ENCODE data around the gene SYT2.
"Not testable (repeated sequence)": the region's sequence is repeated elsewhere in the genome, so short reads cannot be mapped to it uniquely, and the experiment has no call there.

SYT2 gene

DNA sequence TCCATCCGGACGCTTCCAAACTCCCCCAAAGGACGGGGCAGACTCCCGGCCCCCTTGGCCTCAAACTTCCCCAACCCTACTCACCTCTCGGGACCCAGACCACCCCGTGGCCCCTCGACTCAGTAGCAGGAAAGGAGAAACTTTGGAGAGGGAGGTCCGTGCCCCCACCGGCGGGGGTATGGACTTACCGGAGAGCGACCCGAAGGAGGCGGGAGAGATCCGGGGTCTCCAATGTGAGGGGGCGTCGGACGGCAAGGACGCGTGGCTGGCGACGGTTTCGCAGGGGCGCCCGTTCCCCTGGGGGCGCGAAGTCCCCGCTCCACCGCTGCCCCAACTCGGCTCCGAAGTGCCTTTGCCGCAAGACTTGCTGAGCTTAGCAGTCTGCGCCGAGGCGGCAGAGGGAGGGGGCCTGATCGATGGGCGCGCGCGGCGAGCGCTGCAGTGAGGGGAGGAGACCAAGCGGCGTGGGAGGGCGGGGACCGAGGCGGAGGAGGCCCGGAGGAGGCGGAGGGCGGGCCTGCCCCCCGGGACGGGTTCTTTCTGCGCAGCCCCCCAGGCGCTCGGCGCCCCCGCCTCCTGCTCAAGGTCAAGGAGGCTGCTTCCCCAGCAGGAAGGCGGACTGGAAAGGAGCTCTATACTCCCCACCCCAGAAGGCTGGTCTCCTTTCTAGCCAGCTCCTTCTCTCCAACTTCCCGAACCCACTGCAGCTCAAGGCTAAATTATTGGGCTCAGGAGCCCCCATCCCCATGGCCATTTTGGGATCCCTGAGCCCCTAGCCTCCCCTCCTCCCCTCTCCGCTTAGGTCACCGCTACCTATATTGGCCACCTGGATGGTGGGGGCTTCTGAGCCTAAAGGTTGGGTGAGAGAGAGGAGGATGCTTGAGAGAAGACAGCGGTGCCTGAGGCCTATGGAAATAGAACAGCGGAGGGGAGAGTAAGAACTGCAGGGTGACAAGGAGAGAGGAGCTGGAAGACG is at the start of gene SYT2:
Gene SYT2 (minus strand): TSS at position 385 of the 976 bp plus-strand sequence. CDS start 104,682 bp downstream, outside the sequence.
- DNase-seq = peak; percentile 47

DNA sequence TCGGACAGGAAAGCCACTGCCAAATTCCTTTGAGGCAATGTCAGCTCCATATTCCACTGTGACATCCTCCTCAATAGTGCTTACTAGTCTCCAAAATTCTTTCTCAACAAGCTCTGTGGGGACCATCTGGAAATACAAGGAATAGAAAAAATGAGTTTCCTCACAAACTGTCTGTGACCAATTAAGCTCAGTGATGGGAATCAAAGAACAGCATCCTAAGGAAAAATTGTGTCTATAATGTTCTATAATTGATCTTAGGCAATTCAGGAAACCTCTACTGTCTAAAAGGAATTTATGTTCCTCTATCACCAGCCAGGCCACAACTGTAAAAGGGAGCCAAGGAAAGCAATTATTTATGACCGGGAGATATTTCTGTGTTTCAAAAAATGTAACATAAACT is 46.1 kb upstream of the SYT2 start:
- DNase-seq = no peak

DNA sequence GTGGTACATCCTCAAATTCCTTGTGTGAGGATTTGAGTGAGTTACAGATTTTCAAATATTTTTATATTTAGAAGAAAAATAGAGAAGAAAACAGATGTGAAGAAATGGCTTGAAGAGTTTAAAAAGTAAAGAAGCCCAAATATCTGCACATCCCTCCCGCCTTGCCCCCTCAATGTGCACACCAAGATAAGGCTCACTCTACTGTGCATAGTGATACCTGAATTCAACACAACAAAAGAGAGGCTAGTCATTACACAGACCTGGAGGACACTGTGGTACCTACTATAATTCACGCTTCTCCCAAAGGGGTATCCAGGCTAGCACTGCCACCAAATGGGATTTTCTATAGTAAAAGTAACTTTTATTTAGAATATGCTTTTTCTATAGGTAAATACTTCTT is 44.0 kb upstream of the SYT2 start:
- DNase-seq = no peak

DNA sequence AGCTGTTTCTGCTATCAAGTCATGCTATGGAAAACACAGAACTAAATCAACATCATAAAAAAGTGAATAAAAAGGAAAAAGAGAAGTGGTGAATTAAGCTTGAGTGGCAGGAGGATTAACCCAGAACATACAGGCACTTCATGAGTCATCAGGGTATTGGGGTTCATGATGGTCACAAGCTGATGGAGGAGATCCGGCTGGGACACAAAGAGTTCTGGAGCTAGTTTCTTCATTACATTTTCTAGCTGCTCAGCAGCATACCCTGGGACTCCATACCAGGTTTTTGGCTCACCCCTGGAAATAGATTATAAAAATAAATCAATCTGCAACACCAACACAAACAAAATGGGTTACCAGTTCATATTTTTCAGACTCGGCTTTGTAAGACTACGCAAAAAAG is 42.5 kb upstream of the SYT2 start:
- DNase-seq = no peak

DNA sequence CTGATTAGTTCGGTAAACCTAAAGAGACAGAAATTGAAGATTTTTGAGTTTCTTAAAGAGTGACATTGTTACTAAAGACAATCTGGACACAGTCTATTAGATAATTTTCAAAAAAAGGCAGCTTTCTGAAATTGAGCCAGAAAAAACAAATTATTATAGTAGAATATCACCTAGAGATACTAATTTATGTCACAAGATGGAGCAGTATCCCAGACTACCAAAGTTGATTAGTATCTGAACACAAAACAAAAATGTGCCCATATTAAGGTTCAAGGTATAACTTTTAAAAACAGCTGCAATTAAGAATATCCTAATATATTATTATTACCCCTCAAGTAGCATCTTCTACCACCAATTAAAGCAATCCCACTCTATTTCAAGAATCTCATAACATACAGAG is 40.5 kb upstream of the SYT2 start:
- no peak for DNase-seq

DNA sequence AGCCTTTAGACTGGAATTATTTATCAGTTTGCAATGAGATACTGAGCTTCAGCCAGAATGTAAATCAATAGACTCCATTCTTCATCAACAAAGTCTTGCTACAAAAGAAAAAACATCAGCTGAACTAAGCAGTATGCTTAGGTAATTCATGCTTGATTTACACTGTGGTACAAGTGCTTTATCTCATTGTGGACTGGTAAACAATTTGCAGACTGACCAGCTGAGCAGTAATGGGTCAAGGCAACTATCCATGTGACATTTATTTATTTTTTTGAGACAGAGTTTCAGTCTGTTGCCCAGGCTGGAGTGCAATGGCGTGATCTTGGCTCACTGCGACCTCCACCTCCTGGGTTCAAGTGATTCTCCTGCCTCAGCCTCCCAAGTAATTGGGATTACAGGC is 39.8 kb upstream of the SYT2 start:
- no peak for DNase-seq

DNA sequence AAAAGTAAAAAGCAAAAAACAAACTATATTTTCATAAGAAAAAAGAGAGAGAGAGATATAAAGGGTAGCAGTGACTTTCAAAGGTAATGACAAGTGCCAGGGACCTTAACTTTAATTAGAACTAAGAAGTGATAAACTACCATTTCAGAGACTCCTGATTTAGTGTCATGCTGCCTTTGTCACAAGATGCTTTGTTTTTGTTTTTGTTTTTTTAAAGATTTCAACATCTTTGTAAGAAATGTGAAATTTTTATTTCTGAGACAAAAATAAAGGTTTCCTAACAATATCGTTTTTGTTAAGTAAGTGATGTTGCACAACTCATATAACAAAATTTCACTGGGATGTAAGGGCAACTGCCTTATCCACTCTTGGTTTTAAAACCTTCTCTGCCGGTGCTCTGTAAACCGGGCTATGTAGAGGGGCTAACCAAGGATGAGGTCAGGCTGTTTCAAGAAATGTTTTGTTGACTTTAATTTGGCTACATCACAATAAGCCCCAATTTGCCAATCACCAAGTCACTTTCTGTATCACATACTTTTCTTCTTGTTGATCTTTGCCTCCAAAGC is 35.2 kb upstream of the SYT2 start:
- no peak for DNase-seq

DNA sequence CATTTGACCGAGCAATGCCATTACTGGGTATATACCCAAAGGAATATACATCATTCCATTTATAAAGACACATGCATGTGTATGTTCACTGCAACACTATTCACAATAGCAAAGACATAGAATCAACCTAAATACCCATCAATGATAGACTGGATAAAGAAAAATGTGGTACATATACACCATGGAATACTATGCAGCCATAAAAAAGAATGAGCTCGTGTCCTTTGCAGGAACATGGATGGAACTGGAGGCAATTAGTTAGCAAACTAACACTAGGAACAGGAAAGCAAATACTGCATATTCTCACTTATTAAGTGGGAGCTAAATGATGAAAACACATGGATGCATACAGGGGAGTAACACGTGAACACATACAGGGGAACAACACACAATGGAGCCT is 34.5 kb upstream of the SYT2 start:
- DNase-seq = not testable (repeated sequence)

DNA sequence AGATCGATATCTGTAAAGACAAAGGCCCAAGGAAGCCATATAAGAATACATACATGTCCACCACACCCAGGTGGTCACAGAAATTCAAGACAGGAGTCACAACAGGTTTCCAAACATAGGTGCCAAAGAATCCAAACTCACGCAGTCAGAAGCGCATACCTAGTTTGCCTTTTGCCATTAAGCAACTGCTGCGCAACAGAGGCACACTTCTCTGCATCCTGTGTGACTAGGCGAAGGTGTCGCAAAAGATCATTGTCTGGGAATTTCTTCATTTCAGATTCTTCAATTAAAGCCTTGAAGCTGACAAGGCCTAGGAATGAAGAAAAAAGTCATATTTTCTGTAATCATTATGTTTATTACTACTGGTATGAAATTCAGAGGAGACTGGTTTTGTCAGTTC is 32.2 kb upstream of the SYT2 start:
- no peak for DNase-seq

DNA sequence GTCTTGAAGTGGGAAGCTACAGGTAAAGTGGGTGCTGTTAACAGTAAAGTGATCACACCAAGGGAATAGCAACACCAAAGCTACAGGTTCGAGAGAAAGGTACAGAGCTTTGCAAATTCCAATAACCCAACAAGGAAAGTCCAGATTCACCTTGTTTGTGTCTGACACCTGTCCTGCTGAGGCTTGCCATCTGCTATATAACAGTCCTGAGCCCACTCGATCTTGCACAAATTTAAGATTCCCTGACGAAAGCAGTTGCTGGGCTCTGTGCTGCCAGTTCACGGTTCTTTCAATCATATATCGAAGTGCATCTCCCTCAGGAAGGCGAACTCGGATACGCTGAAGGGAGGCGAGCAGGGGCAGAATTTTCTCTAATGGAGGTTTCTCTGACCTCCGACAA is 23.0 kb upstream of the SYT2 start:
- DNase-seq = no peak

DNA sequence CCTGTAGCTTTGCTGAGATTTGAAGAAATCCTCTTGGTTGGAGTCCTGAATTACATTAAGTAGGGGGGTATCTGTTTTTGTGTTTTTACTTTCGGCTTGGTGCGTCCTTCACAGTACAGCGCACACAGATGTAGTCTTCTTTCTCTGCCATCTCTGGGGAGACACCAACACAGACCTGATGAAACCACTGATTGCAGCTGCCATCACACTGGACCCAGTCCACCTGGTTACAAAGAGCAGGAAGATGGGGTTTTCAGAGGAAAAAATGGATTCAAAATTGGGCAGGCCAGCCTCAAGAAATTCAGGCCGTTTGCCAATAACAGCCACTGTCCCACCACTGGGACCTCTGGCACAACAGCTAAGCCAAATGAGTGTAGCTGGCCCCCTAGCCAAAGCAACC is 18.7 kb upstream of the SYT2 start:
- no peak for DNase-seq

DNA sequence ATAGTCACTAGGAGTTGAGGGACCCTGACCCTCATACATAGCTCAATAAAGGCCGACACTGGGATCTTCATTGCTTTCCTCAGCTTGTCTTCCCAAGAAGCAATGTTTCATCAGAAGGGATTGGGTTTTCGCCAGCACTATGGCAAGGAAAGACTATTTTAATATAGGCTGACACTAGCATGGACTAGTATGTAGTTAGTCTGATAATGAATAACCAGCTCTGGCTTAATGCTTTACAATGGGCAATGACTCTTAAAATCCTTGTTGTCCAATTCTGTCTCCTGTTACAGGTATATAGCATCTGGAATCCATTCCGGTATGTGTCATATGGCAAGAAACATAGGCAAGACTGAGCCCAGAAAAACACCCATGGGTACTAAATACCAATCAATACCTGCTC is 15.3 kb upstream of the SYT2 start:
- no peak for DNase-seq

DNA sequence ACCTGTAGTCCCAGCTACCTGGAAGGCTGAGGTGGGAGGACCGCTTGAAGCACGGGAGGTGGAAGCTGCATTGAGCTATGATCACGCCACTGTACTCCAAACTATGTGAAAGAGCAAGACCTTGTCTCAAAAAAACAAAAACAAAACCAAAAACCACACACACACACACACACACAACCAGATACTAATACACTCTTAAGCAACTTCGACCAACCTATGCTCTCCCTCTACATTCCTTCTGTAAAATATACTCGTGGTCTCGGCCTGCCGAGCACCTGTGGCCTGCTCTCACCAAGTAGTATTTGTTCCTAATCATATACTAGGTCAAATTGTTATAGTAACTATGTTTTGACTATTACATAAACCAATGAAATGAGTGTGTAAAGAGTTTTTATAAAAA is 13.5 kb upstream of the SYT2 start:
- DNase-seq = no peak

DNA sequence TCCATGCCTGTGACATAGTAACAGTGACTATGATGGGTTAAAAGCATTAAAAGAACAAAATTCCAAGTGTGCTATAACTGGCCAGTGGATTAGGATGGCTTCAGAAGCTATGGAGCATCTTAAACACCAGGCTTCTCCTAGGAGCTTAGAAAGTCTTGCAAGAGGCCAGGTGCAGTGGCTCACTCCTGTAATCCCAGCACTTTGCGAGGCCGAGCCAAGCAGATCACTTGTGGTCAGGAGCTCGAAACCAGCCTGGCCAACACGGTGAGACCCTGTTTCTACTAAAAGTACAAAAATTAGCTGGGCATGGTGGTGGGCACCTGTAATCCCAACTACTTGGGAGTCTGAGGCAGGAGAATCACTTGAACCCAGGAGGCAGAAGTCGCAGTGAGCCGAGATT is 12.8 kb upstream of the SYT2 start:
- not testable (repeated sequence) for DNase-seq

DNA sequence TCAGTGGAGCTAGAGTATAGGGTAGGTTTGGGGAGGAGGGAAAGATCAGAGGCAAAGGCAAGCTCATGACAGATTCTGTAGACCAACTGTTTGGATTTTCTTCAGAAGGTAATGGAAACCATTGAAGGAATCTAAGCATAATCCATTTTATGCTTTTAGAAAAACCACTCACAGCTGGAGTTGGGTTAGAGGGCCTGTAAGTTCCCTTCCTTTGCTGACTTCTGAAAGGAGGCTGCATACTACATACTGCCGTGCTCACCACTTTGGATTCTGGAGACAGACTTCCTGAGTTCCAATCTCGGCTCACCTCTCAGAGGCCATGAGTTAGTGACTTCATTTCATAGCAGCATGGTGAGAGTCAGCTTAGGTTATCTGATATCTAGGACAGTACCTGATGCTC is 6.4 kb upstream of the SYT2 start:
- DNase-seq = no peak

DNA sequence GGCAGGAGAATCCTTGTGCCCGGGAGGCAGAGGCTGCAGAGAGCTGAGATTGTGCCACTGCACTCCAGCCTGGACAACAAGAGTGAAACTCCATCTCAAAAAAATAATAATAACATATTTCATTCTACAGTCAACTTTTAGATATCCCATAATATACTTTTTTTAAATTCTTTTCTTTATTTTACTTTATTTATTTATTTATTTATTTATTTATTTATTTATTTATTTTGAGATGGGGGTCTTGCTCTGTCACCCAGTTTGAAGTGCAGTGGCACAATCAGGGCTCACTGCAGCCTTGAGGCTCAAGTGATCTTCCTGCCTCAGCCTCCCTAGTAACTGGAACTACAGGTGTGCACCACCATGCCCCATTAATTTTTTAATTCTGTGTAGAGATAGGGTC is 3.9 kb upstream of the SYT2 start:
- not testable (repeated sequence) for DNase-seq

DNA sequence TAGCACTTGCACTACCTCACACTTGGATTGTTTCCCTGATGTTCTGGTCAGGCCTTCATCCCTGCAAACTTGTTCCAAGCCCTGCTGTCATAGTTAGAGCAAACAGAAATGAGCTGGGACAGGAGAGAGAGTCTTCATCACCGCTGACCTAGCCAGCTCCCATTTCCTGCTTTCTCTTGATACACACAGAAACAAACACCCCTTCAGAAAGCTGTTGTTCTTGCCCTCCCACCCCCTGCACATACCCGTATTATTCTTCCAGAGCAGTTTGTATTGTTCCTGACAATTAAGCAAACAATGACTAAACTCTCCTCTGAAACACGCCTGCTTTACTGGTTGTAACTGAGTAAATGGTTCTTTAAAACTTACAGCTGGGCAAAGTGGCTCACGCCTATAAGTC is 2.9 kb upstream of the SYT2 start:
- DNase-seq = no peak

DNA sequence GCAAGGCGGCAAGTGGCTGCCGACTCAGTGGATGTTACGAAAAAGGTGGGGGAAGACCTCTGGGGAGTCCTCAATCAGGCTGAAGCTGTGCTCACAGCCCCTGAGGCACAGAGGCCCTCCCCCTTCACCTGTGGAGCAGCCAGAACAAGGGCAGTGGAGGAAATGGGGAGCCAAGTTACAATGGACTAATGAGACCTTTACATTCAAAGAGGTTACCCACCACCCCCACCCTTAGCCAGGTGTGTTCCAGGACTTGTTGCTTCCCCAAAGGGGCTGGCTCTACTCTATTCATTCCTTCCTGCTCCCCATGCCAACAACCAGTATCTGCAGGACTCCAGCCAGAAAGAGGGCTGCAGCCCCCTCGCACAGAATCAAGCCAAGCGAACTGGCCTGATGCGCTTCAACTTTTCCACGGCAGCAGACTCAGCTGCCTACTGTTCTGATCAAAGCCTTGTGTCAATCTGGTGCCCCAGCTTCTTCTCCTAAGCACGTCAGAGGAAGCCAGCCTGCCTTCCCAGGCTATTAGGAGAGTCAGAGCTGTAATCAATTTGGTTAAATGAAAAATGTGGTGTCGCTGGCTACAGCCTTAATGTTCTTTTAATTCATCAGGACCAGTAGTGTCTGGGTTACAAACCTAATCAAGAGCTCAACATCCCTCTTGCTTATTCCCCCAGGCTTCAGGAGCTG is 1.8 kb upstream of the SYT2 start:
- DNase-seq = no peak

DNA sequence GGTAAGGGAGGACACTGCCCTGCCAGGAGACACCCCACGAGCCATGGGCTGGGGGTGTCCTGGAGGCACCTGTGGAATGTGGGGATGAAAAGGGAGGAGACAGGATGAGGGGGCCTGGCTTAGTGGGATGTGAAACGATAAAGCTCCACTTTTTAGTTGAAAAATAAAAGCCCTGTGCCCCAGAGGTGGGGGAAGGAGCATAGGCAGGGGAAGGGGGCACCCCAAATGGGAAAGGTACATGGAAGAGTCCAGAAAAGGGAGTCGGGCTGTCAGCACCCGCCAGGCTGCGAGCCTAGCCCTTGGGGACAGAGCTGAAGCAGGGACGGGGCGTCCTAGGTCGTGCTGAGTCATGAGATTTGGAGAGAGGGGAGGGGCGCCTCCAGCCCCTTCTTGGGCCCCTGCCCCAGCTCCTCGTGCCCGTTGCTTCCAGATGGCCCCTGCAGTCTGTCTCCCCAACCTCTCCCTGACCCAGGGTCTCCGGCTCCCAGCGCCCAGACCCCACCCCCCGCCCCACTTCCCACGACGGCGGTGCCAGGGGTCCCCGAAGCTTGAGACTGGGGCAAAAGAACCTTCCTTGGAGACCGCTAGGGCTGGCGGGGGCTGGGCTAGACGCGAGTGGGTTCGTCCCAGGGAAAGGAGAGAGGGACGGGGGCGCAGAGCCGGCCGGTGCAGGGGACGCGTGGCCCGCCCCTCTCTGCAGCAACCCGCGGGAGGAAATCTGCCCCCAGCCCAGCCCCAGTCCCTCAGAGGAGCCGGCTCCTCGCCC is 795 bp downstream of the SYT2 start:
- DNase-seq = no peak

DNA sequence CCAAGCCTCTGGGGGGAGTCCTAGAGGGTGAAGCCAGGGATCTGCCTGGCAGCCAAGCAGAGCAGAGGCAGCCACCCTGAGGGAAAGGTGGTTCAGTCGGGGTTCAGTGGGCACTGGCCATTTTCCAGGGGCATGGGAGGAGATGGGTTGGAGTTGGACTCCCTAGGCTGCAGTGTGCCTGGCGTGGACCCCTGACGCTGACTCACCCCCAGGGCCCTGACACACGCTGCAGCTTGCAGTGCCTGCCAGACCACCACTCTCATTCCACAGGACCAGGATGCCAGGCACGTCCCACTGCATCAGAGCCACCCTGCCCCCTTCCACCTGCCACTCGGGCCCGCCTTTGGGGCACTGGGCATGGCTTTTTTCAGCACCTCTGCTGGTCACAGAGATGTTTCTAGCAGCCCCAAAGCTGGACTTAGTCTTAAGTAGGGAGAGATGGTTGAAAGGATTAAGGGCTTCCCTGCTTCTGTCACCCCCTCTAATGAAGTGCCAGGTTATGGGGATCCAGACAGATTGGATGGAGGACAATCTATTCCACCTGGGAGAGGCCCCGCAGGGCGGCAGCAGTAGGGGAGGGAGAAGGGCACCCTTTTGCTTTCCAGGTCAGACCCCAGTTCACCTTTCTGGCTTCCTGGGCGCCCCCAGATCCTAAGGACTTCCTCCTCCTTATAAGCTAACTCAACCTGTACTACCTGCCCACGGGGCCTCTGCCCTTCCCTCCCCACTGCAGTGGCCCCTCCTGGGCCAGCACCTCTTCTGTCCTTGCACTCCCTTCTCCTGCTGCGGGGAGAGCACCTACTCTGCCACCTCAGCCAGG is 1.6 kb downstream of the SYT2 start:
- no peak for DNase-seq

DNA sequence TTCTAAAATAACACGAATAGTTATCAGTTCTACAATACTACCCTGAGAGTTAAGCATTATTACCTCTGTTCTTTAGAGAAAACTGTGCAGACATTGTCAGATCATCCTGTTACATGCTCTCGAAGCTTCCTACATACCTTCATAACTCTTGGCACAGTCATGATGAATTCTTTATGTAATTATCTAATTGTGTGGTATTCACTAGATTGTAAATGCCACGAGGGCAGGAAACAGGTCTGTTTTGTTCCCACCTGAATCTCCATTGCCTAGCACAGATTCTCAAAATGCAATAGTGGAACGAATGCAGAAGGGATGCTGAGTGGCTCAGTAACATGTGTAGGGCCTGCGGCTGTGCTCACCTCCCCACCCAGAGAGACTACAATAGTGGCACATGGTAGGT is 3.4 kb downstream of the SYT2 start:
- no peak for DNase-seq

DNA sequence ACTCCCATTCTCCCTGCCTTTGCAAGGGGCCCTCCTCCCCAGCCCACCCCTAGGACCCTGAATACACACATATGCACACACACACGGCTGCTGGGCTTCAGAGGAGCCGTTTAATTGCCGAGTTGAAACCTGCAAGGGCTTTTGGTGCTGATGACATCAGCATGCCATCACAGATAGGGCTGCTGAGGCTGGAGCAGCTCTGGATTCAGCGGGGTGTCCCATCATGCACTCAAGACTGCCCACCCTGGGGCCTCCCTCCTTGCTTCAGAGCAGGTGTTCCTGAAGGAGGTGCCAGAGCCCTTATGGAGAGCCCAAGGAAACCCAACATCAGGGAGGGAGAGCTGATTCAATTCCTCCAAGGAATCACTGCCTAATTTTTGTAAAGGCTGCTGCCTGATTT is 5.7 kb downstream of the SYT2 start:
- no peak for DNase-seq
